ENCODE measurements around the gene FGF3. TPM values are rescaled to one million over a fixed set of nuclear protein-coding genes. Genes with fewer than 3 reads are reported as not detected.

FGF3 gene
- polyA plus RNA-seq, 1 experiment, result not detected

DNA sequence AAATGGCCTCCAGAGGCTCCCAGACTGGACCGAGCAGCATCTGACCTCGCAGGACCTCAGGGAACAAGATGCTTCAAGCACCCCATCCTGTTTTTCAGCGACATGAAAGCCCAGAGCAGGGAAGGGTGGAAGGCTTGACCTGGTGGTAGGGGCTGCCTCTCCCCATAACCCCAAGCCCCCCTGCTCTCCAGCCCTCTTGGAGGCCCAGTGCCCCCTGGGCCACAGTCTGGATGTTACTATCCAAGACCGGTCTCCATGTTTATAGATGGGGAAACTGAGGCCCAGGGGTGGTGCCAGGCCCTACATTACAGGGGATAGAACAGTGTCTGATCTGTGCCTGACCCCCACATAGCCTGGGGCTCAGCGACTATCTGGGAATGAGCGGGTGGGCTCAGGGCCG, 7.0 kb downstream of the FGF3 start:
- POLR2A ChIA-PET, result no interaction called here
- TF ChIP-seq, protein P1, sequence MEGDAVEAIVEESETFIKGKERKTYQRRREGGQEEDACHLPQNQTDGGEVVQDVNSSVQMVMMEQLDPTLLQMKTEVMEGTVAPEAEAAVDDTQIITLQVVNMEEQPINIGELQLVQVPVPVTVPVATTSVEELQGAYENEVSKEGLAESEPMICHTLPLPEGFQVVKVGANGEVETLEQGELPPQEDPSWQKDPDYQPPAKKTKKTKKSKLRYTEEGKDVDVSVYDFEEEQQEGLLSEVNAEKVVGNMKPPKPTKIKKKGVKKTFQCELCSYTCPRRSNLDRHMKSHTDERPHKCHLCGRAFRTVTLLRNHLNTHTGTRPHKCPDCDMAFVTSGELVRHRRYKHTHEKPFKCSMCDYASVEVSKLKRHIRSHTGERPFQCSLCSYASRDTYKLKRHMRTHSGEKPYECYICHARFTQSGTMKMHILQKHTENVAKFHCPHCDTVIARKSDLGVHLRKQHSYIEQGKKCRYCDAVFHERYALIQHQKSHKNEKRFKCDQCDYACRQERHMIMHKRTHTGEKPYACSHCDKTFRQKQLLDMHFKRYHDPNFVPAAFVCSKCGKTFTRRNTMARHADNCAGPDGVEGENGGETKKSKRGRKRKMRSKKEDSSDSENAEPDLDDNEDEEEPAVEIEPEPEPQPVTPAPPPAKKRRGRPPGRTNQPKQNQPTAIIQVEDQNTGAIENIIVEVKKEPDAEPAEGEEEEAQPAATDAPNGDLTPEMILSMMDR (IDR thresholded peaks at IDR 0.05; ENCODE audit: low read depth, low read length), result no peak
- CTCF ChIA-PET, result interaction anchor here (1.1 kb wide), 1 partner anchor 104 kb away, joined by 3 read pairs; no protein-coding TSS in a partner anchor
- no peak for DNase-seq (ENCODE audit: low read depth, low spot score)
- H3K9me3 ChIP-seq (ENCODE audit: control insufficient read depth, insufficient read depth, low read length), result no peaks in the 10 kb centered on the region; the same call in 1 of the 2 replicates
- peaks cover 38% of the 10 kb centered on the region for H3K27me3 ChIP-seq (ENCODE audit: control insufficient read depth, insufficient read depth, low read length)
- H3K4me3 ChIP-seq (ENCODE audit: low read depth, low read length), result no peak overlapping the region
- no peak overlapping the region for H3K27ac ChIP-seq (ENCODE audit: low read depth, low read length)

DNA sequence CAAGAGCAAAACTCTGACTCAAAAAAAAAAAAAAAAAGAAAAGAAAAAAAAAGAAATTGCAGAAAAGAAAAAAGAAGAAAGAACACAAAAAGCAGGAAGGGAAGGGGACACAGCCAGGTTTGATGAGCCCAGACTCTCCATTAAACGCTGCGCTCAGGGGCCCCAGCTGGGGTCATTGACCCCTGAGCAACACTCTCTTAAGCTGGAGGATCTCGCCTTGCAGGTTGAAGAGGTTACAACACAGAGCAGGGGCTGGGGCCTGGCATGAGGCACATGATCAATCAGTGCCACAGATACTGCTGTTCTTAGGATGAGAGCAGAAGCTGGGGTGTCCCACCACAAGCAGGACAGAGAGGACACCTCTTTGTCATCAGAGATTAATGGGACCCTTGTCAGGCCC, 7.8 kb downstream of the FGF3 start:
- TF ChIP-seq, protein P1 (IDR thresholded peaks at IDR 0.05; ENCODE audit: low read depth, low read length), result no peak
- Histone ChIP-seq H3K27me3 (ENCODE audit: control insufficient read depth, insufficient read depth, low read length) (peaks cover 31% of the 10 kb centered on the region), H3K27ac (ENCODE audit: low read depth, low read length) (no peak overlapping the region), H3K9me3 (ENCODE audit: control insufficient read depth, insufficient read depth, low read length) (no peaks in the 10 kb centered on the region; the same call in 1 of the 2 replicates), H3K4me3 (ENCODE audit: low read depth, low read length) (no peak overlapping the region)
- ChIA-PET CTCF (interaction anchor here (1.6 kb wide), 1 partner anchor 10 kb away, joined by 3 read pairs; no protein-coding TSS in a partner anchor), POLR2A (interaction anchor here (0.7 kb wide), 1 partner anchor 462 kb away, joined by 3 read pairs; no protein-coding TSS in a partner anchor)
- DNase-seq (ENCODE audit: low read depth, low spot score), result no peak

- ChIA-PET POLR2A (interaction anchor here (0.7 kb wide), 1 partner anchor 463 kb away, joined by 3 read pairs; no protein-coding TSS in a partner anchor), CTCF (interaction anchor here (1.6 kb wide), 1 partner anchor 9 kb away, joined by 3 read pairs; no protein-coding TSS in a partner anchor)
- H3K27me3 ChIP-seq (ENCODE audit: control insufficient read depth, insufficient read depth, low read length), result peaks cover 22% of the 10 kb centered on the region
- H3K9me3 ChIP-seq (ENCODE audit: control insufficient read depth, insufficient read depth, low read length), result no peaks in the 10 kb centered on the region; the same call in 1 of the 2 replicates
- no peak overlapping the region for H3K27ac ChIP-seq (ENCODE audit: low read depth, low read length)
- no peak overlapping the region for H3K4me3 ChIP-seq (ENCODE audit: low read depth, low read length)
- no peak for DNase-seq (ENCODE audit: low read depth, low spot score)
- TF ChIP-seq, protein P1 (IDR thresholded peaks at IDR 0.05; ENCODE audit: low read depth, low read length), result no peak
These were observed 8.7 kb downstream of the FGF3 start for GRCh38 chr11:69810289-69811118.

GRCh38 chr11:69808667-69809086, 10.5 kb downstream of the FGF3 start:
- H3K27me3 ChIP-seq (ENCODE audit: control insufficient read depth, insufficient read depth, low read length), result peaks cover 21% of the 10 kb centered on the region
- ChIA-PET POLR2A (no interaction called here), CTCF (no interaction called here)
- no peak overlapping the region for H3K27ac ChIP-seq (ENCODE audit: low read depth, low read length)
- DNase-seq (ENCODE audit: low read depth, low spot score), result no peak
- H3K4me3 ChIP-seq (ENCODE audit: low read depth, low read length), result no peak overlapping the region
- no peaks in the 10 kb centered on the region; the same call in 1 of the 2 replicates for H3K9me3 ChIP-seq (ENCODE audit: control insufficient read depth, insufficient read depth, low read length)
- TF ChIP-seq, protein P1 (IDR thresholded peaks at IDR 0.05; ENCODE audit: low read depth, low read length), result no peak

Measured in AG04450 (cell line).